ENCODE results near the gene SSUH2. TPM values are rescaled to one million over a fixed set of nuclear protein-coding genes. Genes with fewer than 3 reads are reported as not detected.
A peak's percentile ranks its signal among the peaks of the same experiment; 100 is the strongest.

The SSUH2 gene
- total and polyA plus RNA-seq, 2 of the 13 experiments (the other 11 are each of a cell fraction or from before 2014, with no cell fraction given) = 38.1 to 136 TPM

DNA sequence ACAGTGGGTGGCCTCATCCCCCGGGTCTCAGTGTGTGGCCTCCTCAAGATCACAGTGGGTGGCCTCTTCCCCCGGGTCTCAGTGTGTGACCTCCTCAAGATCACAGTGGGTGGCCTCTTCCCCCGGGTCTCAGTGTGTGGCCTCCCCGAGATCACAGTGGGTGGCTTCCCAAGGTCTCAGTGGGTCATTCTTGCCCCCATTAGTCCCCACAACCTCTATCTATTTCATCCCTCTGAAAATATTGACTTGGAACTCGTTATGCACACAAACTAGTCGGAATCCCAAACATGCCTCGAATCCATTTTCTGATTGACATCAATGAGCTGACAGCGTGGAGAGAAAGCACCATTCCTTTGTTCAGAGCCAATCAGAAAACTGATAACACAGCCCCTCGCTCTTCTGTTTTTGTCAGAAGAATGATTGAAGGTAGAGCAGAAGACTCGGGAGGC, 10.8 kb upstream of the SSUH2 start (continued):
- TF ChIP-seq, protein P1, sequence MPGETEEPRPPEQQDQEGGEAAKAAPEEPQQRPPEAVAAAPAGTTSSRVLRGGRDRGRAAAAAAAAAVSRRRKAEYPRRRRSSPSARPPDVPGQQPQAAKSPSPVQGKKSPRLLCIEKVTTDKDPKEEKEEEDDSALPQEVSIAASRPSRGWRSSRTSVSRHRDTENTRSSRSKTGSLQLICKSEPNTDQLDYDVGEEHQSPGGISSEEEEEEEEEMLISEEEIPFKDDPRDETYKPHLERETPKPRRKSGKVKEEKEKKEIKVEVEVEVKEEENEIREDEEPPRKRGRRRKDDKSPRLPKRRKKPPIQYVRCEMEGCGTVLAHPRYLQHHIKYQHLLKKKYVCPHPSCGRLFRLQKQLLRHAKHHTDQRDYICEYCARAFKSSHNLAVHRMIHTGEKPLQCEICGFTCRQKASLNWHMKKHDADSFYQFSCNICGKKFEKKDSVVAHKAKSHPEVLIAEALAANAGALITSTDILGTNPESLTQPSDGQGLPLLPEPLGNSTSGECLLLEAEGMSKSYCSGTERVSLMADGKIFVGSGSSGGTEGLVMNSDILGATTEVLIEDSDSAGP (CRISPR knock-in tag; IDR thresholded peaks at IDR 0.05; ENCODE audit: borderline replicate concordance) = no peak; the same call in 1 of the 2 replicates
- TF ChIP-seq ZNF619 (CRISPR knock-in tag; IDR thresholded peaks at IDR 0.05) = no peak
- TF ChIP-seq ZNF550 (CRISPR knock-in tag; IDR thresholded peaks at IDR 0.05; ENCODE audit: borderline replicate concordance) = no peak
- TF ChIP-seq, protein P2, sequence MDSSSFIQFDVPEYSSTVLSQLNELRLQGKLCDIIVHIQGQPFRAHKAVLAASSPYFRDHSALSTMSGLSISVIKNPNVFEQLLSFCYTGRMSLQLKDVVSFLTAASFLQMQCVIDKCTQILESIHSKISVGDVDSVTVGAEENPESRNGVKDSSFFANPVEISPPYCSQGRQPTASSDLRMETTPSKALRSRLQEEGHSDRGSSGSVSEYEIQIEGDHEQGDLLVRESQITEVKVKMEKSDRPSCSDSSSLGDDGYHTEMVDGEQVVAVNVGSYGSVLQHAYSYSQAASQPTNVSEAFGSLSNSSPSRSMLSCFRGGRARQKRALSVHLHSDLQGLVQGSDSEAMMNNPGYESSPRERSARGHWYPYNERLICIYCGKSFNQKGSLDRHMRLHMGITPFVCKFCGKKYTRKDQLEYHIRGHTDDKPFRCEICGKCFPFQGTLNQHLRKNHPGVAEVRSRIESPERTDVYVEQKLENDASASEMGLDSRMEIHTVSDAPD (CRISPR knock-in tag; IDR thresholded peaks at IDR 0.05) = no peak
- TF ChIP-seq TEAD3 (CRISPR knock-in tag; optimal IDR thresholded peaks at IDR 0.05; ENCODE audit: borderline replicate concordance) = peak; percentile 94
- TF ChIP-seq ZNF792 (CRISPR knock-in tag; IDR thresholded peaks at IDR 0.05) = no peak
- TF ChIP-seq ZNF891 (CRISPR knock-in tag; IDR thresholded peaks at IDR 0.05) = no peak
- no peak for TF ChIP-seq ZNF496 (CRISPR knock-in tag; IDR thresholded peaks at IDR 0.05; ENCODE audit: insufficient replicate concordance)
- no peak for TF ChIP-seq ZFP90 (CRISPR knock-in tag; IDR thresholded peaks at IDR 0.05; ENCODE audit: borderline replicate concordance)
- TF ChIP-seq, protein P3, sequence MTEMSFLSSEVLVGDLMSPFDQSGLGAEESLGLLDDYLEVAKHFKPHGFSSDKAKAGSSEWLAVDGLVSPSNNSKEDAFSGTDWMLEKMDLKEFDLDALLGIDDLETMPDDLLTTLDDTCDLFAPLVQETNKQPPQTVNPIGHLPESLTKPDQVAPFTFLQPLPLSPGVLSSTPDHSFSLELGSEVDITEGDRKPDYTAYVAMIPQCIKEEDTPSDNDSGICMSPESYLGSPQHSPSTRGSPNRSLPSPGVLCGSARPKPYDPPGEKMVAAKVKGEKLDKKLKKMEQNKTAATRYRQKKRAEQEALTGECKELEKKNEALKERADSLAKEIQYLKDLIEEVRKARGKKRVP (CRISPR knock-in tag; IDR thresholded peaks at IDR 0.05) = no peak
- TF ChIP-seq, protein P4, sequence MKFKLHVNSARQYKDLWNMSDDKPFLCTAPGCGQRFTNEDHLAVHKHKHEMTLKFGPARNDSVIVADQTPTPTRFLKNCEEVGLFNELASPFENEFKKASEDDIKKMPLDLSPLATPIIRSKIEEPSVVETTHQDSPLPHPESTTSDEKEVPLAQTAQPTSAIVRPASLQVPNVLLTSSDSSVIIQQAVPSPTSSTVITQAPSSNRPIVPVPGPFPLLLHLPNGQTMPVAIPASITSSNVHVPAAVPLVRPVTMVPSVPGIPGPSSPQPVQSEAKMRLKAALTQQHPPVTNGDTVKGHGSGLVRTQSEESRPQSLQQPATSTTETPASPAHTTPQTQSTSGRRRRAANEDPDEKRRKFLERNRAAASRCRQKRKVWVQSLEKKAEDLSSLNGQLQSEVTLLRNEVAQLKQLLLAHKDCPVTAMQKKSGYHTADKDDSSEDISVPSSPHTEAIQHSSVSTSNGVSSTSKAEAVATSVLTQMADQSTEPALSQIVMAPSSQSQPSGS (CRISPR knock-in tag; IDR thresholded peaks at IDR 0.05) = no peak
- TF ChIP-seq, protein P5, sequence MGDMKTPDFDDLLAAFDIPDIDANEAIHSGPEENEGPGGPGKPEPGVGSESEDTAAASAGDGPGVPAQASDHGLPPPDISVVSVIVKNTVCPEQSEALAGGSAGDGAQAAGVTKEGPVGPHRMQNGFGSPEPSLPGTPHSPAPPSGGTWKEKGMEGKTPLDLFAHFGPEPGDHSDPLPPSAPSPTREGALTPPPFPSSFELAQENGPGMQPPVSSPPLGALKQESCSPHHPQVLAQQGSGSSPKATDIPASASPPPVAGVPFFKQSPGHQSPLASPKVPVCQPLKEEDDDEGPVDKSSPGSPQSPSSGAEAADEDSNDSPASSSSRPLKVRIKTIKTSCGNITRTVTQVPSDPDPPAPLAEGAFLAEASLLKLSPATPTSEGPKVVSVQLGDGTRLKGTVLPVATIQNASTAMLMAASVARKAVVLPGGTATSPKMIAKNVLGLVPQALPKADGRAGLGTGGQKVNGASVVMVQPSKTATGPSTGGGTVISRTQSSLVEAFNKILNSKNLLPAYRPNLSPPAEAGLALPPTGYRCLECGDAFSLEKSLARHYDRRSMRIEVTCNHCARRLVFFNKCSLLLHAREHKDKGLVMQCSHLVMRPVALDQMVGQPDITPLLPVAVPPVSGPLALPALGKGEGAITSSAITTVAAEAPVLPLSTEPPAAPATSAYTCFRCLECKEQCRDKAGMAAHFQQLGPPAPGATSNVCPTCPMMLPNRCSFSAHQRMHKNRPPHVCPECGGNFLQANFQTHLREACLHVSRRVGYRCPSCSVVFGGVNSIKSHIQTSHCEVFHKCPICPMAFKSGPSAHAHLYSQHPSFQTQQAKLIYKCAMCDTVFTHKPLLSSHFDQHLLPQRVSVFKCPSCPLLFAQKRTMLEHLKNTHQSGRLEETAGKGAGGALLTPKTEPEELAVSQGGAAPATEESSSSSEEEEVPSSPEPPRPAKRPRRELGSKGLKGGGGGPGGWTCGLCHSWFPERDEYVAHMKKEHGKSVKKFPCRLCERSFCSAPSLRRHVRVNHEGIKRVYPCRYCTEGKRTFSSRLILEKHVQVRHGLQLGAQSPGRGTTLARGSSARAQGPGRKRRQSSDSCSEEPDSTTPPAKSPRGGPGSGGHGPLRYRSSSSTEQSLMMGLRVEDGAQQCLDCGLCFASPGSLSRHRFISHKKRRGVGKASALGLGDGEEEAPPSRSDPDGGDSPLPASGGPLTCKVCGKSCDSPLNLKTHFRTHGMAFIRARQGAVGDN (CRISPR knock-in tag; IDR thresholded peaks at IDR 0.05) = peak; percentile 60
- no peak for TF ChIP-seq PHF5A (CRISPR knock-in tag; IDR thresholded peaks at IDR 0.05; ENCODE audit: low read depth, unreplicated experiment)
- TF ChIP-seq MXD4 (CRISPR knock-in tag; IDR thresholded peaks at IDR 0.05) = no peak
- no peak for TF ChIP-seq ZBTB38 (CRISPR knock-in tag; IDR thresholded peaks at IDR 0.05)
- no peak for TF ChIP-seq ZNF629 (CRISPR knock-in tag; conservative IDR thresholded peaks at IDR 0.05)
- TF ChIP-seq HOXA9 (CRISPR knock-in tag; IDR thresholded peaks at IDR 0.05; ENCODE audit: borderline replicate concordance) = no peak
- TF ChIP-seq MED8 (CRISPR knock-in tag; IDR thresholded peaks at IDR 0.05; ENCODE audit: insufficient replicate concordance) = no peak
- no peak for TF ChIP-seq NCOA5 (CRISPR knock-in tag; IDR thresholded peaks at IDR 0.05)
- TF ChIP-seq SP5 (CRISPR knock-in tag; IDR thresholded peaks at IDR 0.05; ENCODE audit: borderline replicate concordance, low read depth) = peak; percentile 62; the same call in 1 of the 2 replicates
- peak; percentile 66 for TF ChIP-seq SAP130 (CRISPR knock-in tag; IDR thresholded peaks at IDR 0.05; ENCODE audit: low read depth)
- no peak for TF ChIP-seq ZNF790 (CRISPR knock-in tag; IDR thresholded peaks at IDR 0.05; ENCODE audit: borderline replicate concordance)

Measured in HepG2 (cell line).